DND-41 (cell line): ENCODE results near the gene PINLYP.

ENCODE experiments used
- ATAC-seq: fragments of 200-7000 bp; cut with Tn5 transposase; 3 replicates; pipeline ENCODE4 v1.9.1; 2021; ENCODE audit warnings: low read depth; ENCODE audit not compliant: insufficient read depth
- DNase-seq: peaks from one replicate; pipeline ENCODE4 v3.0.0-alpha.2; 2020
- H2AFZ ChIP-seq: 2 replicates; pipeline ENCODE4 v1.6.0; 2012; ENCODE audit warnings: low read depth, low read length
- H3K27ac ChIP-seq: 2 replicates; pipeline ENCODE4 v1.5.1; 2012; ENCODE audit warnings: low read length, inconsistent platforms
- H3K27me3 ChIP-seq: fragments of 200-600 bp; sonication (generic); 2 replicates; pipeline ENCODE4 v1.6.0; 2012; ENCODE audit warnings: low read length, mild to moderate bottlenecking, inconsistent platforms; ENCODE audit not compliant: insufficient read depth, poor library complexity
- H3K36me3 ChIP-seq: 2 replicates; pipeline ENCODE4 v1.5.1; 2012; ENCODE audit warnings: low read length, inconsistent platforms; ENCODE audit not compliant: insufficient read depth
- H3K4me1 ChIP-seq: 2 replicates; pipeline ENCODE4 v1.5.1; 2012; ENCODE audit warnings: mild to moderate bottlenecking, low read length; ENCODE audit not compliant: insufficient read depth
- H3K4me2 ChIP-seq: 2 replicates; pipeline ENCODE4 v1.6.0; 2012; ENCODE audit warnings: mild to moderate bottlenecking, moderate library complexity, low read length, inconsistent platforms; ENCODE audit not compliant: insufficient read depth
- H3K4me3 ChIP-seq, 2 experiments: fragments of 200-600 bp in 1 of 2; shearing (Covaris generic) in 1 of 2; 2 replicates each; pipeline ENCODE4 v1.5.1; 2012 to 2016; ENCODE audit warnings: inconsistent platforms in 2 of 2, low read length in 2 of 2, mild to moderate bottlenecking in 2 of 2, low read depth in 1 of 2, moderate library complexity in 1 of 2
- H3K79me2 ChIP-seq: 2 replicates; pipeline ENCODE4 v1.6.0; 2012; ENCODE audit warnings: low read length, inconsistent platforms; ENCODE audit not compliant: insufficient read depth
- H3K9ac ChIP-seq: 2 replicates; pipeline ENCODE4 v1.6.0; 2012; ENCODE audit warnings: low read depth, mild to moderate bottlenecking, inconsistent platforms, low read length, moderate library complexity
- H3K9me3 ChIP-seq: 2 replicates; pipeline ENCODE4 v1.5.1; 2012; ENCODE audit warnings: low read length, moderate library complexity, mild to moderate bottlenecking, inconsistent platforms; ENCODE audit not compliant: insufficient read depth, severe bottlenecking
- H4K20me1 ChIP-seq: 2 replicates; pipeline ENCODE4 v1.6.0; 2012; ENCODE audit warnings: low read length; ENCODE audit not compliant: insufficient read depth
- EZH2 ChIP-seq: IDR thresholded peaks from 3 replicates; pipeline ENCODE4 v1.6.1; 2012; ENCODE audit warnings: borderline replicate concordance, low read depth, mild to moderate bottlenecking, moderate library complexity, low read length, inconsistent platforms; ENCODE audit not compliant: severe bottlenecking
- TF ChIP-seq, protein P1 (sequence below): IDR thresholded peaks from 2 replicates; pipeline ENCODE4 v1.5.1; 2012; ENCODE audit warnings: borderline replicate concordance, low read length, moderate library complexity, mild to moderate bottlenecking; ENCODE audit not compliant: poor library complexity, severe bottlenecking; ENCODE audit errors: extremely low read depth

Gene PINLYP

DNA sequence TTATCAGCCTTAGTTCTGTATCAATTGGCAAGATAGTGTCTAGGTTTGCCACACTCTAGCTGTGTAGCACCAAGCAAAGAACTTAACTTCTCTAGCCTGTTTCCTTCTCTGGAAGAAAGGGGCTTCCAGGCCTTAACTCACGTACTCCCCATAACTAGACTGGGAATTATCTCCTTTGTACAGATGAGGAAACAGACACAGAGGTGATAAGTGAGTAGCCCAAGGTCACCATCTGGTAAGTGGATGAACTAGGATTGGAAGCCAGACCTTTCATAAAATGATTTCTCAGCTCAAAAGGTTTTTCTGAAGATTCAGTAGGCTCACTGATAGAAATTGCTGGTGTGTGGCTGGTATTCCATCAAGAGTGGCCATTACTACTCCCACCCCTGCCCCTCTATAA, 40.7 kb downstream of the PINLYP start:
- no peak overlapping the region for H3K27ac ChIP-seq
- DNase-seq, result no peak
- no peak overlapping the region for H2AFZ ChIP-seq
- H3K79me2 ChIP-seq, result peaks cover 83% of the 10 kb centered on the region
- peaks cover 31% of the 10 kb centered on the region for H3K36me3 ChIP-seq
- ATAC-seq, result no peak
- no peak overlapping the region for H3K9ac ChIP-seq
- no peak overlapping the region for H3K4me3 ChIP-seq
- 0 out of 2 replicates have a peak overlapping the region, but pooled peaks have one; percentile 6 for H3K4me2 ChIP-seq
- peaks cover 46% of the 10 kb centered on the region for H4K20me1 ChIP-seq
- TF ChIP-seq, protein P1, sequence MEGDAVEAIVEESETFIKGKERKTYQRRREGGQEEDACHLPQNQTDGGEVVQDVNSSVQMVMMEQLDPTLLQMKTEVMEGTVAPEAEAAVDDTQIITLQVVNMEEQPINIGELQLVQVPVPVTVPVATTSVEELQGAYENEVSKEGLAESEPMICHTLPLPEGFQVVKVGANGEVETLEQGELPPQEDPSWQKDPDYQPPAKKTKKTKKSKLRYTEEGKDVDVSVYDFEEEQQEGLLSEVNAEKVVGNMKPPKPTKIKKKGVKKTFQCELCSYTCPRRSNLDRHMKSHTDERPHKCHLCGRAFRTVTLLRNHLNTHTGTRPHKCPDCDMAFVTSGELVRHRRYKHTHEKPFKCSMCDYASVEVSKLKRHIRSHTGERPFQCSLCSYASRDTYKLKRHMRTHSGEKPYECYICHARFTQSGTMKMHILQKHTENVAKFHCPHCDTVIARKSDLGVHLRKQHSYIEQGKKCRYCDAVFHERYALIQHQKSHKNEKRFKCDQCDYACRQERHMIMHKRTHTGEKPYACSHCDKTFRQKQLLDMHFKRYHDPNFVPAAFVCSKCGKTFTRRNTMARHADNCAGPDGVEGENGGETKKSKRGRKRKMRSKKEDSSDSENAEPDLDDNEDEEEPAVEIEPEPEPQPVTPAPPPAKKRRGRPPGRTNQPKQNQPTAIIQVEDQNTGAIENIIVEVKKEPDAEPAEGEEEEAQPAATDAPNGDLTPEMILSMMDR, result no peak
- TF ChIP-seq EZH2, result no peak
- no peaks in the 10 kb centered on the region for H3K27me3 ChIP-seq
- H3K4me1 ChIP-seq, result peaks cover 38% of the 10 kb centered on the region
- no peaks in the 10 kb centered on the region for H3K9me3 ChIP-seq

DNA sequence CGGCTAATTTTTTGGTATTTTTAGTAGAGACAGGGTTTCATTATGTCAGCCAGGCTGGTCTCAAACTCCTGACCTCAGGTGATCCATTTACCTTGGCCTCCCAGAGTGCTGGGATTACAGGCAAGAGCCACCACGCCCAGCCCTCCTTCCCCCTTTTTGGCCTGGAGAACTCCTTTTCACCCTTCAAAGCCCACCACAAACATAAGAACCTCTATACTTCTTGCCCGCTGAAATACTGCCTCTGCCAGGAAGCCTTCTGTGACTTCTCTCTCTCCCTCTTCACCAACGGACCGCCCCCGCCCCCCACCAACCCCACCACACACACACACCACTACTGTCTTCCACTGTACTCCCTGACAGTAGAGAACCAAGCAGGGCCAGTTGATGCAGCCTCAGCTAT, 41.4 kb downstream of the PINLYP start:
- Histone ChIP-seq H3K79me2 (peaks cover 77% of the 10 kb centered on the region), H3K36me3 (peaks cover 25% of the 10 kb centered on the region), H3K4me2 (peak overlapping the region; percentile 39), H3K27me3 (no peaks in the 10 kb centered on the region), H3K9ac (no peak overlapping the region), H3K27ac (no peak overlapping the region), H3K4me3 (no peak overlapping the region), H2AFZ (no peak overlapping the region), H4K20me1 (peaks cover 39% of the 10 kb centered on the region), H3K9me3 (no peaks in the 10 kb centered on the region), H3K4me1 (peaks cover 38% of the 10 kb centered on the region)
- DNase-seq (no peak), ATAC-seq (no peak)
- TF ChIP-seq EZH2, result no peak
- TF ChIP-seq, protein P1, result no peak

DNA sequence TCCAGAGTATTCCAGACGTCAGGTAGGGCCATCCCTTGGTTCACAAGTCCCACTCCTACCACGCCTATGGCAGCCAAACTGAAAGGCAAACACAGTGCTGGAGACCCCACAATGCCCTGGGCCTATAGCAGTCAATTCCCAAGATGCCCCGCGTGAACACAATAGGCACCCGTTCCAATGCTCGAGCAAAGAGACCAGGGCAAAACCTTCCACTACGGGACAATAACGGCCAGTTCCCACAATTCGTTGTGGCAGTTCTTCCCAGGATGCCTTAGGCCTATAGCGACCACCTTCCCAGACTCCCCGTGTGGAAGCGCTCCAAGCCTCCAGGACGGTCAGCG, 43.3 kb downstream of the PINLYP start:
- H4K20me1 ChIP-seq, result peaks cover 25% of the 10 kb centered on the region; the same call in 1 of the 2 replicates
- TF ChIP-seq, protein P1, result no peak
- TF ChIP-seq EZH2, result no peak
- H3K4me3 ChIP-seq, result peak overlapping the region; percentile 72 to 94
- ATAC-seq (peak; percentile 67), DNase-seq (peak; percentile 82)
- H3K4me1 ChIP-seq, result peaks cover 38% of the 10 kb centered on the region
- peak overlapping the region; percentile 91 for H3K9ac ChIP-seq
- peaks cover 5% of the 10 kb centered on the region for H3K36me3 ChIP-seq
- no peaks in the 10 kb centered on the region for H3K27me3 ChIP-seq
- no peaks in the 10 kb centered on the region for H3K9me3 ChIP-seq
- H2AFZ ChIP-seq, result peak overlapping the region; percentile 98
- H3K27ac ChIP-seq, result peak overlapping the region; percentile 99
- peaks cover 57% of the 10 kb centered on the region for H3K79me2 ChIP-seq
- peak overlapping the region; percentile 86 for H3K4me2 ChIP-seq
